ENCODE data around the gene GMDS. TPM values are rescaled to one million over a fixed set of nuclear protein-coding genes. Genes with fewer than 3 reads are reported as not detected.

GMDS gene
- total RNA-seq, 2 experiments from 2014 or later = 13.9 to 16.4 TPM

DNA sequence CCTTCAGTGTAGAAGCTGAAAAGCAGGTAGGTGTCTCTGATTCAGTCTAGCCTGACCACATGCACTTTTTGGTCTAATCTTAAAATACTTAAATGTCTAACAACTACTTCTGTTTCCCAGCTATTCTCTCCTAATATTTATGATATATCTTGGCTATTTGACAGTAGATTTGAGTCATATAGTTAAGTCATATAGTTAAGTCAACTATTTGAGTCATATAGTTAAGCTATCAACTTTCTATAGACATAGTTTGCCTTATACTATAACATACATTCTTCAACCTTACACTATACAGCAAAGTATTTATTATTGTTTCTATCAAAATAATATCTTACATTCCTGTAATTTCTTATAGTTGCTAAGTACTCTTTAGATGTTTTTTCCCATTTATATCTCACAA is 110.9 kb downstream of the GMDS start:
- TF ChIP-seq CTCF (IDR thresholded peaks at IDR 0.05) = no peak
- ATAC-seq (ENCODE audit: poor library complexity) = no peak
- ChIA-PET CTCF (no interaction called here), POLR2A (no interaction called here)
- no peaks in the 10 kb centered on the region for H3K9me3 Mint-ChIP-seq
- Histone ChIP-seq H3K9me3 (ENCODE audit: control insufficient read depth in 1 of 2, insufficient read depth in 1 of 2, low read length in 2 of 2) (no peaks in the 10 kb centered on the region), H3K27ac (ENCODE audit: low read depth in 1 of 2, low read length in 2 of 2) (no peak overlapping the region), H3K4me3 (ENCODE audit: low read length) (no peak overlapping the region), H3K4me1 (ENCODE audit: insufficient read depth, low read length) (no peaks in the 10 kb centered on the region), H3K36me3 (ENCODE audit: insufficient read depth, low read length) (no peaks in the 10 kb centered on the region), H3K27me3 (ENCODE audit: control insufficient read depth in 1 of 2, insufficient read depth in 2 of 2, low read length in 2 of 2) (no peaks in the 10 kb centered on the region)
- intact Hi-C loops (cut with DNase I, micrococcal nuclease) = no loop called here
- H3K4me1 Mint-ChIP-seq (ENCODE audit: low read depth) = peaks cover 18% of the 10 kb centered on the region
- H3K4me3 Mint-ChIP-seq = no peak overlapping the region
- no peak overlapping the region for H3K27ac Mint-ChIP-seq
- DNase-seq = no peak
- H3K27me3 Mint-ChIP-seq = no peaks in the 10 kb centered on the region
- H3K36me3 Mint-ChIP-seq (ENCODE audit: low read depth) = no peaks in the 10 kb centered on the region

DNA sequence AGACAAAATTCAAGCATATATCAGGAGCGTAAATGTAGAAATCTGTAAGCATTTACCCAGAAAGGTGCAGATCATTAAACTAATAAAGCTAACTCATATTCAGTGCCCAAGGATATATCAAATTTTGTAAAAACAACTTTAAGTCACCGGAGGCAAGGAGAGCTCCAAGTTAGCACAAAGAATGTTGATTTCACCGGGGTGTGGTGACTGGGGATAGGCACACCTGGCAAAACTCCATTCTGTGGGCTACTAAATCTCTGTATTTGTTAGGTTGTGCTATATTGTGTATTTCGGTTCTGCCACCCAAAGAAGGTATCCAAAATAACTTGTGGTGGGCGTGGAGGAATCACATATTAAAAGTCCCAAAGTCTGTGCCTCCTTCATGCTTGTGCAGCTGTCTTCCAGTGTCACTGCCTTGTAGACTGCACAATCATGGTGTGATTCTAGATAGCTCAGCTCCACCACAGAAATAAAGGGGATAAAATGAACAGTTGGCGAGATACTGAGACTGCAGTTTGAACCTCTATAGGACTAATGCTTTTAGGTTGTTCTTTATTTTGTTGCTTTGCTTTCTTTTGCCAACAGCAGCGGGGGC is 111.6 kb downstream of the GMDS start:
- Mint-ChIP-seq H3K4me1 (ENCODE audit: low read depth) (peaks cover 23% of the 10 kb centered on the region), H3K27ac (no peak overlapping the region), H3K9me3 (no peaks in the 10 kb centered on the region), H3K36me3 (ENCODE audit: low read depth) (no peaks in the 10 kb centered on the region), H3K27me3 (no peaks in the 10 kb centered on the region), H3K4me3 (no peak overlapping the region)
- intact Hi-C loops (cut with DNase I, micrococcal nuclease) = no loop called here
- Histone ChIP-seq H3K27ac (ENCODE audit: low read depth in 1 of 2, low read length in 2 of 2) (no peak overlapping the region), H3K4me3 (ENCODE audit: low read length) (no peak overlapping the region), H3K36me3 (ENCODE audit: insufficient read depth, low read length) (no peaks in the 10 kb centered on the region), H3K27me3 (ENCODE audit: control insufficient read depth in 1 of 2, insufficient read depth in 2 of 2, low read length in 2 of 2) (no peaks in the 10 kb centered on the region), H3K4me1 (ENCODE audit: insufficient read depth, low read length) (no peaks in the 10 kb centered on the region), H3K9me3 (ENCODE audit: control insufficient read depth in 1 of 2, insufficient read depth in 1 of 2, low read length in 2 of 2) (no peaks in the 10 kb centered on the region)
- no peak for TF ChIP-seq CTCF (IDR thresholded peaks at IDR 0.05)
- ChIA-PET CTCF (no interaction called here), POLR2A (interaction anchor here (0.6 kb wide), 1 partner anchor 437 kb away, joined by 3 read pairs; no protein-coding TSS in a partner anchor)
- ATAC-seq (ENCODE audit: poor library complexity) = no peak
- no peak for DNase-seq

DNA sequence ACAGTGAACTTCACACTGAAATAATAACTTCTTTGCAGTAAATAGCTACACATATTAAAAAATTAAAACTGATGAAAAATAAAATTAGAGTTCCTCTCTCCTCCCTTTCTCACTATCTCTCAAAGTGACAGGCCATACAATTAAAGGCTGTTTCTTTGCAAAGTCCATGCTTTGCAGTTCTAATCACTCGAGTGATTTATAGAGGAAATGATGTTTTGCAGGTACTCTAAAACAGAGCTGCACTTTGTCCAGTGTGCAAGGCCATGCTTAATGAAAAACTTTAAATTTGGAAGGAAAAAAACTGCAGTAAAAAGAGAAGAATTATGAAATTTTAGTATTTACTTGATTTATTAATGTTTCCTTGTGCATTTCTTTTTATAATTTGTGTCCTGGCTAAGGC is 112.5 kb downstream of the GMDS start:
- Mint-ChIP-seq H3K9me3 (no peaks in the 10 kb centered on the region), H3K27me3 (no peaks in the 10 kb centered on the region), H3K4me3 (no peak overlapping the region), H3K36me3 (ENCODE audit: low read depth) (no peaks in the 10 kb centered on the region), H3K27ac (no peak overlapping the region), H3K4me1 (ENCODE audit: low read depth) (peaks cover 29% of the 10 kb centered on the region)
- no peaks in the 10 kb centered on the region for H3K36me3 ChIP-seq (ENCODE audit: insufficient read depth, low read length)
- POLR2A ChIA-PET = no interaction called here
- no peaks in the 10 kb centered on the region for H3K9me3 ChIP-seq (ENCODE audit: control insufficient read depth in 1 of 2, insufficient read depth in 1 of 2, low read length in 2 of 2)
- H3K4me3 ChIP-seq (ENCODE audit: low read length) = no peak overlapping the region
- CTCF ChIA-PET = no interaction called here
- DNase-seq = no peak
- no peak for TF ChIP-seq CTCF (IDR thresholded peaks at IDR 0.05)
- no peak for ATAC-seq (ENCODE audit: poor library complexity)
- no peak overlapping the region for H3K27ac ChIP-seq (ENCODE audit: low read depth in 1 of 2, low read length in 2 of 2)
- intact Hi-C loops (cut with DNase I, micrococcal nuclease) = no loop called here
- H3K27me3 ChIP-seq (ENCODE audit: control insufficient read depth in 1 of 2, insufficient read depth in 2 of 2, low read length in 2 of 2) = no peaks in the 10 kb centered on the region
- no peaks in the 10 kb centered on the region for H3K4me1 ChIP-seq (ENCODE audit: insufficient read depth, low read length)

All from CD4-positive, alpha-beta T cell (primary cell).